ENCODE results near the gene DNM1.

DNM1 gene

DNA sequence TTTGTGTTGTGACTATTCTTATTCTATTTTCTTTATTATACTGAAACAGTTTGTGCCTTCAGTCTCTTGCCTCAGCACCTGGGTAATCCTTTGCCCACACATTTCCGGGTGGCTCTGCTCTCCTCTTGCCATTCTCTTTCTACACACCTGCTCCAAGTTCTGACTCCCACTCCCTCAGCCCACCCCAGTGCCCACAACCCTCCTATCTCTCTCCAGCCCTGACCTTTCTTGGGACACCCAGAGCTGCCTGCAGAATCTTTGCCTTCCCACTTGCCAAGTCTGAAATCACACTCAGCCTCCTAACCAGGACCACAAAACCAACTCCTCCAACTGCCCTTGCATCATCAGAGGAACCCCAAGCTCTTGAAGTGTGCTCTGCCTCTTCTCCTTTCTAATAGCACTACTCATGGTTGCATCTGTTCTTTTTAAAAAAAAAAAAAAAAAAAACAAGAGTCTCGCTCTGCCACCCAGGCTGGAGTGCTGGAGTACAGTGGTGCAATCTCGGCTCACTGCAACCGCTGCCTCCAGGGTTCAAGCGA is 77.0 kb downstream of the DNM1 start:
- DNase-seq: no peak

DNA sequence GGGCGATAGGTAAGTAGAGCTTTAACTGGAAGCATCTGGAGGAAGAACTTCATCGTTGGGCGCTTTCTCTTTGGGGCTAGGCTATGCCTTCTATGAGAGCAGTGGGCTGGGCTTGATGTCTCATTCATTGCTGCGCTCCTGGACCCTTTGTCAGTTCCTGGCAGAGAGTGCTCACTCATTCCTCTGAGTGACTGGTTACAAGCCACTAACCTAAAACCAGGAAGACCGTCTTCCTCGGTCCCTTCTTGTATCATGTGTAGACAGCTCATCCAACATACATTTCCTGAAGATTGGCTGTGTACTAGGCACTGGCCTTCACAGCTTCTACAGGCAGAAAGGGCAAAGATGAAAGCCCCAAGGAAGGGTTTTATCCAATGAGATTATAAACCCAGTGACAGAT is 79.3 kb downstream of the DNM1 start:
- DNase-seq: no peak

- no peak for DNase-seq
Observed at GRCh38 chr9:128285033-128285784, 82.0 kb downstream of the DNM1 start.

- no peak for DNase-seq
Observed at GRCh38 chr9:128286440-128286839, 83.3 kb downstream of the DNM1 start.

GRCh38 chr9:128288273-128289004 is 85.3 kb downstream of the DNM1 start:
- DNase-seq: no peak

- no peak for DNase-seq
Observed at GRCh38 chr9:128292009-128292408, 88.8 kb downstream of the DNM1 start.

DNA sequence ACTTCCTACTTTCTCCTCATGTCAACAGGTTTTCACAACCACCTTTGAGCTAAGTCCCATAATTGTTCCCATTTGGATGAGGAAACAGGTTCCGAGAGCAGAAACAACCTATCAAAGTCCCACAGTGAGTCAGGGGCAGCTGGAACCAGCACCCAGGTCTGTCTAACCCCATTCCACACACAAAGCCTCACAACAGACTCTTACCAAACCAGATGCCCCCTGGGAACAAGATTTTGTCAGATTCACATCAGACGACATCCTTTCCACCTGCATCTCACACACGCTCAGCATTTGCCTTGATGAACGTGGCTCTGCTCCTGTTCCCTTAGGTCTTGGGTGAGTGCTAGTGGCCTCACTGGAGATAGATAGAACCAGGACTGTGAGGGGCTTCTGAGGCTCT is 89.9 kb downstream of the DNM1 start:
- no peak for DNase-seq

DNA sequence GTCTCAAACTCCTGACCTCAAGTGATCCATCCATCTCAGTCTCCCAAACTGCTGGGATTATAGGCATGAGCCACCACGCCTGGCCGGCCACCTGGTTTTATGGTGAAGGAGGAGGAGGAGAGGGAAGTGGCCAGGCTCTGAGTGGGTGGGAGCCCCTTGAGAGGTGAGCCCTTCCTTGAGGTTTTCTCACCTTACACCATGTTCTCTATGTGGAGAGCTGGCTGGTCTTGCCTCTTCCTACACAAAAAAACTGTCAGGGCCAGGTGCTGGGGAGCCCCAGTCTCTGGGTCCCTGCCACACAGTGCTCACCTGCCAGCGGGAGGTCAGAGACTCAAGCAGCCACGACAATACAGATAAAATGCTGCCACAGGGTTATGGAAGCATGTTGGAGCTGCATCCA is 91.0 kb downstream of the DNM1 start:
- DNase-seq: no peak

DNA sequence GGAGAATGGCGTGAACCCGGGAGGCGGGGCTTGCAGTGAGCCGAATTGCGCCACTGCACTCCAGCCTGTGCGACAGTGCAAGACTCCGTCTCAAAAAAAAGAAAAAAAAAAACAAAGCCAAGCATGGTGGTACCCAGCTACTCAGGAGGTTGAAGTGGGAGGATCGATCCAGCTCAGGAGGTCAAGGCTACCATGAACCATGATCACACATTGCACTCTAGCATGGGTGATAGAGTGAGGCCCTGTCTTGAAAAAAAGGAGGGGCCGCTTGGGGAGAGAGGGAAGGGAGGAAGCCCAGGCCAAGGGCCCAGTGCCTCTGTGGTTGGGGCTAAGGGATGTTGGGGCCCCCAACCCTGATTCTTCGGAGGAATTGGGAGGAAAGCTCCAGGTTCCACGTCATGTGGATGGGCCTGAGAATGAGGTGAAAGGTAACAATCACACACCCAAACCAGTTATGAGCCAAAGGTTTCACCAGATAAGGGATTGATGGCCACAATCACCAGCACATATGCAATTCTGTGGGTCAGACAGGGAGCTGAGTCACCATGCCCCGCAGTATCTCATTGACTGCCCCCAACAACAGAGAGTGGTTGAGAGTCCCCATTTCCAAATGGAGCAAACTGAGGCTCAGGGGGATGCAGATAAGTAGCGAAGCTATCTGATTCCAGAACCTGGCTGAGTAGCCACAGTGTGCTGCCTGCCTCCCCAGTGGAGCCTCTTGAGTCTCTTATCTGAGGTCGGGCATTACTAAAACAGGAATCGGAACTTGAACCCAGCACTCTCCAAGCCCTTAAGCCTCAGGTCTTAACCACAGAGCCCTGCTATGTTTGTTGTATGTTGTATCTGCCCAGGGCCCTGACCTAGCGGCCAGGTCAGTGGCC is 93.4 kb downstream of the DNM1 start:
- DNase-seq: no peak

GRCh38 chr9:128297221-128297773 is 94.1 kb downstream of the DNM1 start:
- no peak for DNase-seq

GRCh38 chr9:128298535-128299482 is 95.6 kb downstream of the DNM1 start:
- DNase-seq: no peak

DNA sequence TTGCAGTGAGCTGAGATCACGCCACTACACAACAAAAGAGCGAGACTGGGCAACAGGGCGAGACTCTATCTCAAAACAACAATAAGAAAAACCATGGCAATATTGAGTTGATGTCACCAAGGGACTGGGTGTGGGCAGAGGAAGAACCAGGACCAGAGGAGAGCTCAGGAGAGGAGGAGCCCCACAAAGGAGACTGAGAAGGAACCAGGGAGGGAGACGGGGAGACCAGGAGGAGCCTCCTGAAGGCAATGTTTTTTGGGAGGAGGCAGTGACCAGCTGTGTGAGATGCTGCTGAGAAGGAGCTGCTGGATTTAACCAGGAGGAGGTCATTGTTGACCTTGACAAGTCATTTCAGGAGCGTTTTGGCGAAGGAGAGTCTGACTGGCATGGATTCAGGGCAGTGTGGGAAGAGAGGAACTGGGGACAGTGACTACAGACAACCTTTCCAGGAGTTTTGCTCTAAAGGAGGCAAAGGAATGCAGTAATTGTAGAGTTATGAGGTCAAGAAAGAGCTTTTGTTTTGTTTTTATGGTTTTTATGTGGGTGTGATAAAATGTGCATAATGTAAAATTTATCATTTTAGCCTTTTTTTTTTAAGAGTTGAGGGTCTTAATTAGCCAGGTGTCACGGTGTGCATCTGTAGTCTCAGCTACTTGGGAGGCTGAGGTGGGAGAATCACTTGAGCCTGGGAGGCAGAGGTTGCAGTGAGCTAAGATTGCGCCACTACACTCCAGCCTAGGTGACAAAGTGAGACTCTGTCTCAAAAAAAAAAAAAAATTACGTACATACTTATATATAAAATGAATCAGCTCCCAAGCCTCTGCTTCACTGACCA is 101.2 kb downstream of the DNM1 start:
- no peak for DNase-seq

All from NCI-H1417 (cell line).